Measurements from ENCODE around the gene HERC2. TPM values are rescaled to one million over a fixed set of nuclear protein-coding genes. Genes with fewer than 3 reads are reported as not detected.
"Not testable (repeated sequence)": the region's sequence is repeated elsewhere in the genome, so short reads cannot be mapped to it uniquely, and the experiment has no call there.

HERC2 gene
- total and polyA plus RNA-seq, 4 donors: 17.9 to 76.0 (median 39.8) TPM

- H3K27me3 ChIP-seq (ENCODE audit: control insufficient read depth in 3 of 3, insufficient read depth in 3 of 3, low read length in 2 of 3): no peaks in the 10 kb centered on the region
- H3K27ac ChIP-seq (ENCODE audit: low read depth in 1 of 2, low read length in 1 of 2): no peak overlapping the region
- H3K4me3 ChIP-seq: no peak overlapping the region
- no peaks in the 10 kb centered on the region for H3K4me1 ChIP-seq (ENCODE audit: control insufficient read depth in 5 of 5, insufficient read depth in 5 of 5, low read length in 5 of 5)
- no peak for DNase-seq
- 96 to 97% methylated on average over 6 of the region's 6 CpGs for WGBS, 2 donors
- no peak overlapping the region for H3K9ac ChIP-seq (ENCODE audit: insufficient read depth in 1 of 2, low read length in 2 of 2)
- no peak for ATAC-seq (ENCODE audit: insufficient read depth, low FRiP score)
- TF ChIP-seq CTCF (IDR thresholded peaks at IDR 0.05; ENCODE audit: control extremely low read depth, extremely low read depth): no peak
- peaks cover 0 to 9% (median 2%) of the 10 kb centered on the region in 4 donors for H3K36me3 ChIP-seq (ENCODE audit: control insufficient read depth in 4 of 4, insufficient read depth in 4 of 4, low read length in 4 of 4)
- no peaks in the 10 kb centered on the region for H3K9me3 ChIP-seq (ENCODE audit: control insufficient read depth in 4 of 4, insufficient read depth in 3 of 4, low read length in 3 of 4)
Observed at GRCh38 chr15:28208583-28208982, 113.4 kb downstream of the HERC2 start.

- not testable (repeated sequence) for H3K4me3 ChIP-seq; DNase-seq; H3K9me3 ChIP-seq (ENCODE audit: control insufficient read depth in 4 of 4, insufficient read depth in 3 of 4, low read length in 3 of 4); ATAC-seq (ENCODE audit: insufficient read depth, low FRiP score); H3K4me1 ChIP-seq (ENCODE audit: control insufficient read depth in 5 of 5, insufficient read depth in 5 of 5, low read length in 5 of 5); H3K27me3 ChIP-seq (ENCODE audit: control insufficient read depth in 3 of 3, insufficient read depth in 3 of 3, low read length in 2 of 3); H3K27ac ChIP-seq (ENCODE audit: low read depth in 1 of 2, low read length in 1 of 2); H3K9ac ChIP-seq (ENCODE audit: insufficient read depth in 1 of 2, low read length in 2 of 2)
- 33 to 50% methylated on average over 1 of the region's 10 CpGs for WGBS, 2 donors
- peaks cover 0 to 11% (median 1%) of the 10 kb centered on the region in 4 donors for H3K36me3 ChIP-seq (ENCODE audit: control insufficient read depth in 4 of 4, insufficient read depth in 4 of 4, low read length in 4 of 4)
Observed at GRCh38 chr15:28205640-28206039, 116.3 kb downstream of the HERC2 start.

GRCh38 chr15:28203055-28203828, 118.7 kb downstream of the HERC2 start:
- WGBS, 2 donors: 25 to 62% methylated on average over 16 of the region's 18 CpGs

GRCh38 chr15:28202124-28202523, 119.9 kb downstream of the HERC2 start:
- 97 to 98% methylated on average over 7 of the region's 23 CpGs for WGBS, 2 donors
- not testable (repeated sequence) for H3K27ac ChIP-seq (ENCODE audit: low read depth in 1 of 2, low read length in 1 of 2); H3K4me3 ChIP-seq; H3K4me1 ChIP-seq (ENCODE audit: control insufficient read depth in 5 of 5, insufficient read depth in 5 of 5, low read length in 5 of 5); H3K9ac ChIP-seq (ENCODE audit: insufficient read depth in 1 of 2, low read length in 2 of 2); DNase-seq; ATAC-seq (ENCODE audit: insufficient read depth, low FRiP score); H3K9me3 ChIP-seq (ENCODE audit: control insufficient read depth in 4 of 4, insufficient read depth in 3 of 4, low read length in 3 of 4); H3K27me3 ChIP-seq (ENCODE audit: control insufficient read depth in 3 of 3, insufficient read depth in 3 of 3, low read length in 2 of 3)
- H3K36me3 ChIP-seq (ENCODE audit: control insufficient read depth in 4 of 4, insufficient read depth in 4 of 4, low read length in 4 of 4): peaks cover 0 to 11% (median 5%) of the 10 kb centered on the region in 4 donors

More at GRCh38 chr15:28203055-28203828, 118.7 kb downstream of the HERC2 start:
- DNase-seq; ATAC-seq (ENCODE audit: insufficient read depth, low FRiP score); H3K36me3 ChIP-seq (ENCODE audit: control insufficient read depth in 4 of 4, insufficient read depth in 4 of 4, low read length in 4 of 4); H3K9ac ChIP-seq (ENCODE audit: insufficient read depth in 1 of 2, low read length in 2 of 2); H3K9me3 ChIP-seq (ENCODE audit: control insufficient read depth in 4 of 4, insufficient read depth in 3 of 4, low read length in 3 of 4); H3K4me3 ChIP-seq; H3K27ac ChIP-seq (ENCODE audit: low read depth in 1 of 2, low read length in 1 of 2); H3K27me3 ChIP-seq (ENCODE audit: control insufficient read depth in 3 of 3, insufficient read depth in 3 of 3, low read length in 2 of 3); H3K4me1 ChIP-seq (ENCODE audit: control insufficient read depth in 5 of 5, insufficient read depth in 5 of 5, low read length in 5 of 5): not testable (repeated sequence)

- not testable (repeated sequence) for H3K4me3 ChIP-seq; ATAC-seq (ENCODE audit: insufficient read depth, low FRiP score); H3K4me1 ChIP-seq (ENCODE audit: control insufficient read depth in 5 of 5, insufficient read depth in 5 of 5, low read length in 5 of 5); H3K27ac ChIP-seq (ENCODE audit: low read depth in 1 of 2, low read length in 1 of 2); DNase-seq; H3K9ac ChIP-seq (ENCODE audit: insufficient read depth in 1 of 2, low read length in 2 of 2); H3K9me3 ChIP-seq (ENCODE audit: control insufficient read depth in 4 of 4, insufficient read depth in 3 of 4, low read length in 3 of 4); H3K27me3 ChIP-seq (ENCODE audit: control insufficient read depth in 3 of 3, insufficient read depth in 3 of 3, low read length in 2 of 3)
- peaks cover 6 to 15% (median 9%) of the 10 kb centered on the region in 4 donors for H3K36me3 ChIP-seq (ENCODE audit: control insufficient read depth in 4 of 4, insufficient read depth in 4 of 4, low read length in 4 of 4)
- 93 to 96% methylated on average over 2 of the region's 2 CpGs for WGBS, 2 donors
Observed at GRCh38 chr15:28198215-28198614, 123.8 kb downstream of the HERC2 start.

GRCh38 chr15:28197694-28198093, 124.3 kb downstream of the HERC2 start:
- H3K9ac ChIP-seq (ENCODE audit: insufficient read depth in 1 of 2, low read length in 2 of 2); H3K27ac ChIP-seq (ENCODE audit: low read depth in 1 of 2, low read length in 1 of 2); H3K4me1 ChIP-seq (ENCODE audit: control insufficient read depth in 5 of 5, insufficient read depth in 5 of 5, low read length in 5 of 5); H3K27me3 ChIP-seq (ENCODE audit: control insufficient read depth in 3 of 3, insufficient read depth in 3 of 3, low read length in 2 of 3); H3K9me3 ChIP-seq (ENCODE audit: control insufficient read depth in 4 of 4, insufficient read depth in 3 of 4, low read length in 3 of 4); DNase-seq; H3K4me3 ChIP-seq; ATAC-seq (ENCODE audit: insufficient read depth, low FRiP score): not testable (repeated sequence)
- 76 to 79% methylated on average over 3 of the region's 4 CpGs for WGBS, 2 donors
- peaks cover 6 to 15% (median 9%) of the 10 kb centered on the region in 4 donors for H3K36me3 ChIP-seq (ENCODE audit: control insufficient read depth in 4 of 4, insufficient read depth in 4 of 4, low read length in 4 of 4)

- not testable (repeated sequence) for DNase-seq; H3K4me1 ChIP-seq (ENCODE audit: control insufficient read depth in 5 of 5, insufficient read depth in 5 of 5, low read length in 5 of 5); H3K9me3 ChIP-seq (ENCODE audit: control insufficient read depth in 4 of 4, insufficient read depth in 3 of 4, low read length in 3 of 4); H3K4me3 ChIP-seq; H3K27me3 ChIP-seq (ENCODE audit: control insufficient read depth in 3 of 3, insufficient read depth in 3 of 3, low read length in 2 of 3); ATAC-seq (ENCODE audit: insufficient read depth, low FRiP score); H3K27ac ChIP-seq (ENCODE audit: low read depth in 1 of 2, low read length in 1 of 2); H3K9ac ChIP-seq (ENCODE audit: insufficient read depth in 1 of 2, low read length in 2 of 2)
- WGBS, 2 donors: 89 to 96% methylated on average over 5 of the region's 5 CpGs
- H3K36me3 ChIP-seq (ENCODE audit: control insufficient read depth in 4 of 4, insufficient read depth in 4 of 4, low read length in 4 of 4): peaks cover 6 to 19% (median 10%) of the 10 kb centered on the region in 4 donors
Observed at GRCh38 chr15:28196581-28196980, 125.4 kb downstream of the HERC2 start.
